Measurements from ENCODE around the gene PPEF1.

PPEF1 gene, protein sequence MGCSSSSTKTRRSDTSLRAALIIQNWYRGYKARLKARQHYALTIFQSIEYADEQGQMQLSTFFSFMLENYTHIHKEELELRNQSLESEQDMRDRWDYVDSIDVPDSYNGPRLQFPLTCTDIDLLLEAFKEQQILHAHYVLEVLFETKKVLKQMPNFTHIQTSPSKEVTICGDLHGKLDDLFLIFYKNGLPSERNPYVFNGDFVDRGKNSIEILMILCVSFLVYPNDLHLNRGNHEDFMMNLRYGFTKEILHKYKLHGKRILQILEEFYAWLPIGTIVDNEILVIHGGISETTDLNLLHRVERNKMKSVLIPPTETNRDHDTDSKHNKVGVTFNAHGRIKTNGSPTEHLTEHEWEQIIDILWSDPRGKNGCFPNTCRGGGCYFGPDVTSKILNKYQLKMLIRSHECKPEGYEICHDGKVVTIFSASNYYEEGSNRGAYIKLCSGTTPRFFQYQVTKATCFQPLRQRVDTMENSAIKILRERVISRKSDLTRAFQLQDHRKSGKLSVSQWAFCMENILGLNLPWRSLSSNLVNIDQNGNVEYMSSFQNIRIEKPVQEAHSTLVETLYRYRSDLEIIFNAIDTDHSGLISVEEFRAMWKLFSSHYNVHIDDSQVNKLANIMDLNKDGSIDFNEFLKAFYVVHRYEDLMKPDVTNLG

DNA sequence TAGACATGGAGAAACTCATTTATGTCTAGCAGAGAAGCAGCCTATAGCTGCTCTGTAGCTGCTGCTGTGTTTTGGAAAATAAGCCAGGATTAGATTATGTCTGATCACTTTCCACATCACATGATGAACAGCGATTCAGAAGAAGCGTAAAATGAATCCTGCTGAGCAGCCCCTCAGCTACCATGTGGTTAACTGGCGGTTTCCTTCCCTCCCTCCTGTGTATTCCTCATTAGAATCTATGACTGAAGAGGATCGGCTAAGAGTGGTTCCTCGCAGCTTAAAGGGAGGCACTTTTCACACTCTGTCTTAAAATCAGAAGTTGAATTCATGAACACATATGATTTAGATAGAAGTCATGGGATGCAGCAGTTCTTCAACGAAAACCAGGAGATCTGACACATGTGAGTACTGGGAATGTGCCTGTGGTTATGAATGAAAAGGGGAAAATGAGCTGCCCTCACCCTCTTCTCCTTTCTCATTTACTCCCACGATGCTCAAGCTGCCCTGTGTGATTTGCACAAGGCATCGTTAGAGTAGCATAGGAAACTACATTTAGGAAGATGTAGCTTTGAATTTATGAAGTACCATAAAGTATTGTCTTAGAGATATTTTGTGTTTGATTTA is at the start of gene PPEF1:
PPEF1 (plus strand) TSS at position 220 of the 624 bp plus-strand sequence; CDS start at position 356, 136 bp downstream.
- no peak for DNase-seq

DNA sequence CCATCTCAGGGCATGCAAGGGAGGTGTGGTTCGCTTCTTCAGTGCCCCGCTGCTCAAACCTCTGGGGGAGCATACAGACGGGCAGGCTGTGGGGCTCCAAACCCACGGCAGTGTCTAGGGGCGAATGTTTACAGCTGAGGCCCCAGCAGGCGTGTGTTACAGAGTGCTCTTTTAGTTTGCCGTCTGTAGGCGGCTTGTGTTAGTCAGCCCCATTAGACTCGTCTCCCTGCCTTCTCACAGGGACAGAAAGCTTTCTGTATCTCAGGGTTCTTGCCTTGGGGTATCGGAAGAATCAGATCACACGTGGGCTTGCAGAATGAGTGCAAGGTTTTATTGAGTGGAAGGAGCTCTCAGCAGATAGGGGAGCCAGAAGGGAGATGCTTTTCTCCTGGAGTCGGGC is 46.2 kb upstream of the PPEF1 start:
- DNase-seq = no peak

DNA sequence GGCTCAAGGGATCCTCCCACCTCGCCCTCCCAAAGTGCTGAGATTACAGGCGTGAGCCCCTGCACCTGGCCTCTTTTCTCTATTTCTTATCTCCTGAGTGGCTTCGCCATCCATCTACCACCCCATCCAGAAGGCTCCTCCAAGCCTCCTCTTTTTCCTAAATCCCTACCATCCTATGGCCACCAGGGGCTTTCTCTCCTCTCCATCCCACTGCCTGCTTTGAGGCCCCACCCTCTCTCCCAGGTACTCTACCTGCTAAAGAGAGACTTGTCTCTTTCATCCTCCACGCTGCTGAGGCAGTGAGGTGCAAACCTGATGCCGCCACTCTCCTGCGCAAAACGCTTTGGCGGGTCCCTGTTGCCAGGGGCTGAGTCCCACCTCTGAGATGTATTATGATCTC is 42.5 kb upstream of the PPEF1 start:
- DNase-seq = no peak

DNA sequence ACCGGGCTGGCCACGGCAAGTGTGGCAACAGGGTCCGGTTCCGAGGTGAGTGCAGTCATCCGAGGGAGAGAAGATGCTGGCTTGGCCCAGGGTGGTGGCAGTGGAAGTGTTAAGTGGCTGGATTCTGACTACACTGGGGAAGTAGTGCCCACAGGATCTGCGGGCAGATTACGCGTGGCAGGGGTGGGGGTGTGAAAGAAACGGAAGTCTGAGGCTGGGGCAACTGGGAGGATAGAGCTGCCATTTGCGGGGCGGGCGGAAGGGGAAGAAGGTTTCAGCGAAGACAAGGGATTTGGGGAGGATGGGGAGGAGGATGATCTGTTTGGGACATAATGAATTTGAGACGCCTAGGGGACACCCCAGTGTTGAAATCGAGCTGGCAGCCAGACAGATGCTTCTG is 40.8 kb upstream of the PPEF1 start:
- no peak for DNase-seq

DNA sequence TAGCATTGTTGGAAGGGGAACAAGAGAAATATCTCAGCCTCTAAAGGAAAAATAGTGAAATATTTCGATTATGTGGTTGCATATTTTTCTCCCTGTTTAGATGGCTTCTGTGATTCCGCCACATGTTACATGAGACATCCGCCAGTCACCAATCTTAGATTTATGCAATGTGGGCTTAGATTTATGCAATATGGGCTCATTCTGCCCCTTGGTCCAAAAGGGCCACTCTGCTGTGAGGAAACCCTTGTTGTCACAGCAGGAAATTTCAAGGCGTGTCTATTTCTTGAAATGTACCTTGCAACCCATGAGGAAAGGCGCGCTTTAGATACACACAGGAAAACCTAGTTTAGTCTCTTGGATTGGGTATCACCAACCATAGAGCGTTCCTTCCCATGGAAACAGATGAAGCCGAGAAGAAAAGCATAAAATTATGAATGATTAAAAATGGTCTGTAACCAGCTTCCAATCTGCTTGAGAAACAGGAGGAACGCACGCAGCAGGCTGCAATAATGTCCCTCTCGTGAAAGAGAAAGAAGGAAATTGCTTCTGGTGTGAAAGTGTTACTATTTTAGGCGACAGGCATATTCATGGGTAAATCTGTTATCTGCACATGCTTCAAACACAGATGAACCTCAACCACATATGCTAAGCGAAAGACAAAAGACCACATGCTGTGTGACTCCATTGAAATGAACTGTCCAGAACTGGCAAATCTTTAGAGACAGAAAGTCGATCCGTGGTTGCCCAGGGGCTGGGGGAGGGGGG is 39.2 kb upstream of the PPEF1 start:
- no peak for DNase-seq

DNA sequence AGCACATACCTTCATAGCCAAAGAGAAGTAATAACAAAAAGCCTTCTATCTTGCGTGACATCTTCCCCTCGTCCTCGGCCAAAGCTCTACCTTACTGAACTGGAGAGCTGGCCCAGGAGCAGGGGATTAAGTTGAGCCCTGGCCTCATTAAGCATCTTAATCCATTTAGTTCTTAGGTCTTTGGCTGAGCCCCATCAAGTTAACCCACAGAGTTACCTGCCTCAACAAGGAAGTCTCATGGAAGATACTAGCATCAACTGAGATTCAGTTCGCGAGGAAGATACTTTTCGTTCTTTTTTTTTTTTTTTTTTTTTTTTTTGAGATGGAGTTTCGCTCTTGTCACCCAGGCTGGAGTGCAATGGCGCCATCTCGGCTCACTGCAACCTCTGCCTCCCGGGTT is 35.4 kb upstream of the PPEF1 start, which contains the start of gene RS1:
RS1 (minus strand) TSS at position 101 of the 400 bp plus-strand sequence; CDS start at position 61, 40 bp downstream.
- no peak for DNase-seq

DNA sequence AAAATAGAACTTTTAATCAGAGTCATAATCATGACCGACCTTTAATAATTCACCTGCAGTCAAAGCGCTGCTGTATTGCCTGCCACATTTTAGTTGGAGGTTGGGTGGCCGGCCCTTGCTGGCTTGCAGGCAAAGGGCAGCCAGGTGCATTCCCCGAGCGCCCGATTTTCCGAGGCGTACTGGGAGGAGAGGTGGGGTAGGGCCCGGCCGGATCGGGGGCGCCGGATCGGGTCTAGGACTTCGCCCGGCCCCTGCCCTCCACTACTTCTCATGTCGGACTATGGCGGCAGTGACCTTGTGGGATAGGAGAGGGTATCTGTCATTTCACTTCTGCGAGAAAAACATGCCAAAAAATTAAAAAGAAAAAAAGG is 33.0 kb upstream of the PPEF1 start:
- DNase-seq = peak in 2 of 4 experiments; percentile 2 to 20

DNA sequence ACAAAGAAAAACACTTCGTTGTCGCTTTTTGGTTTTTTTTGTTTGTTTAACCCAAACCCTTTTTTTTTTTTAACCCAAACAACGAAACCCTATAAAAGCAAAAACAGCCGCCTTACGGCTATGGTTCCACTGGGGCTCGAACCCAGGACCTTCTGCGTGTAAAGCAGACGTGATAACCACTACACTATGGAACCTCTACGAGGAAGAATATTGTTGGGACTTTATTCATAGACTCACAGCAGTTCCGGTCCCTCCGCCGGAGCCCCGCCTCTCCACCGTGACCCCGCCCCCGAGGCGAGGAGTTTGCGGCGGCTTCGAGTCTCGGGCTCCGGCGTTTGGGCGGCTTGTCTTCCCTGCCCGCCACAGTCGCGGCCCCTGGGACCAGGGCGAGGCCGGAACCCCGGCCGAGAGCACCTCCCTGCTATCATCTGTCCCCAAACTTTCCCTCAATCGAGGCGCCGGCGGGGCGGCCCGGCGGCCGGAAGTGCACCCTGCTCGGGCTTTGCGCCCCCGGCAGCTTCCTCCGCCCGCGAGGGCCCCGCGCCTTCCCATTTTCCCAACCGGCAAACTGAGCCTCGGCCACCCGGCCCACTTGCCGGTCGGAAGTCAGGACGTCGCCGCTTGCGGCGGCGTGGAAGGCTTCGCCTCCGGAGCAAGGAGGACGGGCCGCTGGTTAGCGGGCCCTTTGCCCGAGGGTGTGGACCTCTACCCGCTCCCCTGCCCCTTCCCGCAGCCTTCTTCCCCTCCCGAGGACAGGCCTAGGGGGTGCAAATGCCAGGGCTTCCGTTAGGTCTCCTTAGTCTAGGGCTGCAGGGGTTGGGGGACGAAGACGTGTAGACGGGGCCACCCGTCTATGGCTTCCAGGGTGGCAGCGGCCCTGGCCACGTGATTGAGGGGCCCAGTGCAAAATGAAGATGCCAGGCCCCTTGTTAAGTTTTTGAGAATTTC is 32.4 kb upstream of the PPEF1 start:
- DNase-seq = peak; percentile 28 to 75 (median 50)

DNA sequence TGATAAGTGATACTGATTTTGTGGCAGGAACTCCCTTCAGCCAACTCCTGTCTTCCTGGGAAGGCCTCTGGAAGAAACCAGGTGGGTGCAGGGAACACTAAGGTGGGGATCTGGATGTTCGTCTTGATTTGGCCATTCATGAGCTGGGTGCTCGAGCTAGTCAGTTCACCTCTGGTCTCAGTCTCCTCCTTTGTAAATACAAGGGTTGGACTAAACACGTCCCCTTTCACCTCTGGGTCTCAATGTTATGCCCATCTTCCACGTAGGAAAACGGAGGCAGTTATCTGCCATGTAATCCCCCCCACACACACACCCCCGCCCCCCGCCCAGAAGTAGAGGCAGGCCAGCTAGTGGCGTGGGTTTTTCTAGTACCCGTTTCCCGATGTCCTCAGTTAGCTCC is 31.4 kb upstream of the PPEF1 start:
- DNase-seq = no peak

DNA sequence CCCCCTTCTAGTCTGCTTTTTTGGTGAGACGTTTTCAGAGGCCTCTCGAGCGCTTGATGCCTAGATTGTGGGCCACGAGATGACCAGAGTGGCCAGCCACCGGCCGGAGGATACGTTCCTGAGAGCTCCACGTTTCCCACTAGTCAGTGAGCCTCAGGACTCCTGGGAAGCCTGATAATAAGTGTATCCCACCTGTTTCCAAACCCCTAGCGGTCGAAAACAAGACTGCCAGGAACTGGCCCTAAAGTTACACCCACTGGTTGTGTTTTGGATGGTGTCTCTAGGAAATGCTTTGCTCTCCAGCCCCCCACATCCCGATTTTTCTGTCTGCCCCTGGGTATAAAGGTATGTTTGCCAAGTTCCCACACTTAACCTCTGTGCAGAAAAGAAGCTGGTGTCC is 31.0 kb upstream of the PPEF1 start:
- no peak for DNase-seq

DNA sequence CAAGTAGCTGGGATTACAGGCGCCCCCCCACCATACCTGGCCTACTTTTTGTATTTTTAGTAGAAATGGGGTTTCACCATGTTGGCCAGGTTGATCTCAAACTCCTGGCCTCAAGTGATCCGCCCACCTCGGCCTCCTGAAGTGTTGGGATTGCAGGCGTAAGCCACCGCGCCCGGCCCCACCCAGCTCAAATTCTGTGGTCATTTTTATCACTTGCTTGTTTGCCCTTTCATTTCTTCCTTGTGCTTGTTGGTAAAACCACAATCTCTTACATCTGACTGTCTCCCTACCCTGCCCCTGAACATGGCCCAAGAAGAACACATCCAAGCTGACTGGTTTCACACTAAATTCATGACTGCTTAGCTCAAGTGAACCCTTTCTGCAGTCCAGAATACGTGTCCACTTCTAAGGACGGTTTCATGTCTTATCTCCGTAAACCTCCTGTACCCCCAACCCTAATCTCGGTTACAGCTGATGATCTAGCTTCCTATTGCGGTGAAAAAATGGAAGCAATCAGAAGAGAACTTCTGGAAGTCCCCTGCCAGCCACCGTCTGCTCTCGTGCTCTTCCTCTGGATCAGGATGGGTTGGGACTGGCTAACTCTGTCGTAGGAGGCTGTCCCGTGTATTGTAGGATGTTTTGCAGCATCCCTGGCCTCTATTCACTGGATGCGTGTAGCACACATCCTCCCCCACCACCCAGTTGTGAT is 30.1 kb upstream of the PPEF1 start:
- no peak for DNase-seq

DNA sequence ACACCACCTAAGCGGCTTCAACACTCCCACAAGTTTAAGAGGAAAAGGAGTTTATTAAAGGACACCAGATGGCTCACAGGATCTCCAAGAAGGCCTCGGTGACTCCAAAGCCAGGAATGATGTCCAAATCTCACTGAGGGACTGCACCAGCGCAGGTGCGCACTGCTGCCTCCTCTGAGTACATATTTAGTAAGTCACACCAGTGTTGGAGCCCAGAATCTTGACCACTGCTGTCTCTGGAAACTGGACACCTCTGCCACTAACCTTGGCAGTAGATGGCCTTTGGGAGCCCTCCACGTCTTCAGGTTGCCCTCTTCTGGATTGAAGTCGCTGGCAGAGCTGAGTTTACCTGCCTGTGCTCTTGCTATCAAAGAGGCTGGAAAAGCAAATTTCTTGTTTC is 25.4 kb upstream of the PPEF1 start:
- DNase-seq = no peak

DNA sequence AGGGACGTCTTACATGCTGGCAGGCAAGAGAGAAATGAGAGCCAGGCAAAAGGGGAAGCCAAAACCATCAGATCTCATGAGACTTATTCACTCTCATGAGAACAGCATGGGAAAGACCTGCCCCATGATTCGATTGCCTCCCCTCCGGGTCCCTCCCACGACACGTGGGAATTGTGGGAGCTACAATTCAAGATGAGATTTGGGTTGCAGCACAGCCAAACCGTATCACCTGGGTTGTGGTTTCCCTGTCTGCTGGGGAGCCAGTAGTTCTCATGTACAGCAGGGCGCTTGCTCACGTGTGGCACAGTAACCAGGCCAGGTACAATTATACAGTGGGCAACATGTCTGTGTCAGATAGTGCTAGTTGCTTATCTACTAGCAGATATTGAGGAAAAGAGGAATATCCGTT is 24.5 kb upstream of the PPEF1 start:
- DNase-seq = no peak

DNA sequence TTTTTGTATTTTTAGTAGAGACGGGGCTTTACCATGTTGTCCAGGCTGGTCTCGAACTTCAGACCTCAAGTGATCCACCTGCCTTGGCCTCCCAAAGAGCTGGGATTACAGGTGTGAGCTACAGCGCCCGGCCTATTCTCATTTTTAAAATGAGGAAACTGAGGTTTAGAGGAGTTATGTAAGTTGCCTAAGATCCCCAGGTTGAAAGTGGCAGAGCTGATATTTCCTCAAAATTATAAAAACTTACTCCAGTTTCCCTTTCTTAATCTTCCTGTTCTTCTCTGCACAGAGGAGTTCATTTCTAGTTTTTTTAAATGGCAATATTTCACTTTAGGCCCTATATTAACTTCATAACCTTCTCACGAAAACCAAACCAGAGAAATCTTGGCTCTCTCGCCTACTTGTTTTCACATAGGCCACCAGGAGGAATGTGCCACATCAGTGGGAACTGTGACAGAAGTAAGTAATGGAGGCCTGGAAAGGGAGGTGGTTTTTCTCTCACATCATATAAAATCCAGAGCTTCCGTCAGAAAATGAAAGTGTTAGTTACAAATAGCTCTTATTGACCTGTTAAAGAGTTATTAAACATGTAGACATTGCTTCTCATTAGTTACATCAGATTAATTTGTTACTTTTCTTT is 19.5 kb upstream of the PPEF1 start:
- no peak for DNase-seq

DNA sequence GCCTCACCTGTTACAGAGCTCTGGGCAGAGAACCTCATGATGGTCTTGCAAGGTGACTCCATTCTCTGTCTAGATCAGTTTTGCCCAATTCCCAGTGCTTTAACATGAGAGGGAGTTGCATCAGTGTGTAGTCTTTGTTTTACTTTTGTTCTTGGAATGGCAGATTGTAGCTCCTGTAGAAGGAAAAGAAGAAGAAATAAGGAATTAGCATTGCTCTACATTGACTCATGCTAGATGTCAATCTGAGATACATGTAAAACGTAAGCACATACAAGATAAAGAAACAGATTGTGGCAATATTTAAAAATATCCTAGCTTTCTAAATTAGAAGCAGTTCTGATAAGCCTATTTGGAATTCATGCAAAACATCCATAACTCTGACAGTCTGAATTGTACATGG is 16.0 kb upstream of the PPEF1 start:
- no peak for DNase-seq

DNA sequence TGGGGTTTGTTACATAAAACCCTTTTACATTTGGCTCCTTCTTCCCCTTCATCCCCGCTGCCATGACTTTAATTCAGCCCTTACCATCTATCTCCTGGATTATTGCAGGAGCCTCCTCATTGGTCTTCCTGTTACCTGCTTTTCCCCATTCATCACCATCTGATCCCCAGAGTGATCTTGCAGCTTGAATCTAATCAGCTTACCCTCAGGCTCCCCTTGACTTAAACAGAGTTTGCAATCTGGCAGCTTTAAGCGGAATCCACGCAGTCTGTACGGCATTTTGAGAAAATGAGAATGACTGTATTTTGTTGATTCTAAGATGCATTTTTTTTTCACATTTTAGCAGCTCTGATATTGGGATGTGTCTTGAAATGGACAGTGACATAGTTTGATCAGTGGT is 14.9 kb upstream of the PPEF1 start:
- no peak for DNase-seq

DNA sequence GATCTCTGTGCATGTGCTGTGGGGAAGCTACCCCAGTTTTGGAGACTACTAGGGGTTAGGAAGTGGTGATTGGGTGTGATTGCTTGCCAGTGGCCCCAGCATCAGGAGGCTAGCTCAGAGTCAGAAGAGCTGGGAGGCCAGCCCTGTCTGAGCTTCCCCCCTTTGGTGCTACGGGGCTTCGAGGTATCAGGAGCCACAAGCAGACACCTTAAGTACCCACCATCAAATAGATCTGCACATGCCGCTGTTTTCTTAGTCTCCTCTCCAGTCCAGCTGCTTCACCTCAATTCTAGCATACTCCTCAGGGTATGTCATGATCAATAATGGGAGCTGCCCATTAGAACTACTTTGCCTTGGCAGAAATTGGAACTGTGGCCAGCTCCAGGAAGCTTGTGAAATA is 10.8 kb upstream of the PPEF1 start:
- DNase-seq = no peak

DNA sequence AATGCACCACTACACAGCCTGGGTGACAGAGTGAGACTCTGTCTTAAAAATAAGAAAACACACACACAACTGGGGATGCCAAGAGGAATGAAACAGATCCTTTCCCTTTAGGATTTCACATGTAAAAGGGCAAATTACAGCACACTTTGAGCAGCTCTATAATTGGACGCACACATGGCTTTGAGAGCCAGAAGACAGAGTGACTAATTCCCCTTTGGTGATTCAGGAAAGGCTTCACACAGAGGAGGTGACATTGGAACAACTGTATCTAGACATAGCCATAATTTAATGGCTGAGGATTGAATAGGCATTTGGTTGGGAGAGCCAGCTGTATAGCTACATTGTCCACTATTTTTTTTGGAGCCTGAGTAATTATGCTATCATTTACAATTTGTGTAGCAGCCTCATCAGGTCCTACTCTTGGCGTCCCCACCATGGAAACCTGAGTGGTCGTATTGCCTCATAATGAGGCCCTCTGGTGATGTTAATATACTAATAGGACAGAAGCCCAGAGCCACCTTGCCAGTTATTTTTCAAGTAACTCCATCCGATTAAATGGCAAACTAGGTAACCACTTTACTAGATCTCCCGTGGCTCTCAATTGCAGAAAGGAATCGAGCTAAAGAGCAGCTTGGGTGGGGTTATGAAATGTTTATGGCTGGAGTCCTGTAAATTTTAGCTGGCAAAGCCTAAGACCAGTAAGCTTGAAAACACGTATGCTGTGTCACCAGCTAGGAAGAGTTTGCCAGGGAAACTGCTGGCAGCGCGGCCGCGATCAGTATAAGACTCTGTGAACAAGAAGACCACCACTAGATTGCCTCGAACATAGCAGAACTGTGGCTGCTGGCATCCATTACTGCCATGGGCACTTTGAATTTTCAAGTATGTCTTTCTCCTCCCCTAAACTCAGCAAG is 8.5 kb upstream of the PPEF1 start:
- no peak for DNase-seq

DNA sequence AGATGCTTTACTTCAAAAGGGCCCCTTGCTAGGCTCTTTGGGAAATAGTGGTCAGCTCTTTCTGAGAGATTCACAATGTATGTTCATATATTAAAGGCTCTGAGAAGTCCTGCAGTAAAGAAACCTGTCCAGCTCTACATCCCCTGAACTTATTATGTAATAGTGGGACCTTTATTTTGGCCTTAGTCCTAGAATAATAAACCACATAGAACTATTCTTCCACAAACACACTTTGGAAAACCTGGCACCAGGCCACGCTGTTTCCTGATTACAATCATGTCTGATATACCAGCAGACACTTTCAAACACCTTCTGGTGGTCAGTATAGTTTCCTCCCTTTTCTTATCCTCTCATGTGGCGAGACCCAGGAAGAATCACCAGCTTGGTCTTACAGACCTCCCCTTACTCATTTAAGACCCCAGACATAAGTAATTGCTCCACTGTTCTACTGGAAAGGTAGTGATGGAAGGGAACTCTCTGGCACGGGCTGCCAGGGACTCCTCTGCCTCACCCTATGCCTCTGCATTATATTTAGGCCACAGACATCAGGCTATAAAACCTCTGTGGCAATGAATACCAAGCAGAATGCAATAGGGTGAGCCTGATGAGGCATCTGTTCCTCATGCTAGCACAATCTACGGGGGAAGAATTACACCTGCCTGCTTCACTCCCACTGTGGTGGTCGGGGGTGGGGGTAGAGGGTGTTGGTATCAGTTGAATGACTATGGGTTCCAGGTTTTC is 5.7 kb upstream of the PPEF1 start:
- no peak for DNase-seq
